ENCODE data around the gene KRT7.

DNA sequence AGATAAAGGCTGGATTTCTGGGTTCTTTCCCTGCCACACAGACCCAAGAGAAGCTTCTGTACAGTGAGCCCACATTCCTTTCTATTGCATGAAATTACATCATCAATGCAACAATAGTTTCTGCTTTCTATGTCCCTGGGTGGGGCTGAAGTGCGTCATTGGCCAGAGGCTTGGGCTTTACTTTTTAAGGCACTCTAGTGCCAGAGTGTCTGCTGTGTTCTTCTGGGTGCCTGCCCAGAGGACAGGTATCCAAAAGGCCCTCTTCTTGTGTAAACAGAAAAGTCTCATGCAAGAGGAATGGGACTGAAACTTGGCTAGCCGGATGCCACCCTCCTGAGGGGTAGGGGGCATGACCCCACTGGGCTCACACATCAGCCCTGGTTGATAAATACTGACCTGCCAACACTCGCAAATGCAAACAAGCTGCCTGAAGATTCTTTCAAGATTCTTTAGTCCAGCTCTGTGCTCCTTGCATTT, 47.3 kb downstream of the KRT7 start:
- TF ChIP-seq, protein P1, sequence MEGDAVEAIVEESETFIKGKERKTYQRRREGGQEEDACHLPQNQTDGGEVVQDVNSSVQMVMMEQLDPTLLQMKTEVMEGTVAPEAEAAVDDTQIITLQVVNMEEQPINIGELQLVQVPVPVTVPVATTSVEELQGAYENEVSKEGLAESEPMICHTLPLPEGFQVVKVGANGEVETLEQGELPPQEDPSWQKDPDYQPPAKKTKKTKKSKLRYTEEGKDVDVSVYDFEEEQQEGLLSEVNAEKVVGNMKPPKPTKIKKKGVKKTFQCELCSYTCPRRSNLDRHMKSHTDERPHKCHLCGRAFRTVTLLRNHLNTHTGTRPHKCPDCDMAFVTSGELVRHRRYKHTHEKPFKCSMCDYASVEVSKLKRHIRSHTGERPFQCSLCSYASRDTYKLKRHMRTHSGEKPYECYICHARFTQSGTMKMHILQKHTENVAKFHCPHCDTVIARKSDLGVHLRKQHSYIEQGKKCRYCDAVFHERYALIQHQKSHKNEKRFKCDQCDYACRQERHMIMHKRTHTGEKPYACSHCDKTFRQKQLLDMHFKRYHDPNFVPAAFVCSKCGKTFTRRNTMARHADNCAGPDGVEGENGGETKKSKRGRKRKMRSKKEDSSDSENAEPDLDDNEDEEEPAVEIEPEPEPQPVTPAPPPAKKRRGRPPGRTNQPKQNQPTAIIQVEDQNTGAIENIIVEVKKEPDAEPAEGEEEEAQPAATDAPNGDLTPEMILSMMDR (IDR thresholded peaks at IDR 0.05; ENCODE audit: low read depth, low read length, poor library complexity, severe bottlenecking): no peak
- TF ChIP-seq EZH2phosphoT487 (IDR thresholded peaks at IDR 0.05; ENCODE audit: borderline replicate concordance, low read length): no peak
